Cardiac muscle cell (in vitro differentiated cells and primary cell): ENCODE results near the gene PSORS1C2. TPM values are rescaled to one million over a fixed set of nuclear protein-coding genes. Genes with fewer than 3 reads are reported as not detected.

Experiments used
- DNase-seq, 2 donors: peaks; one replicate each; pipeline versions ENCODE4 v3.0.0 to v3.0.0-alpha.2; 2010 to 2017; ENCODE audit warnings: low read depth in 1 of 2, low spot score in 1 of 2
- H3K27ac ChIP-seq: fragments of 200-600 bp; sonication (generic); 2 replicates; pipeline ENCODE4 v1.5.1; 2016
- H3K27me3 ChIP-seq: fragments of 200-600 bp; sonication (generic); 2 replicates; pipeline ENCODE4 v1.6.0; 2016; ENCODE audit warnings: control low read depth
- H3K36me3 ChIP-seq: fragments of 200-600 bp; sonication (generic); 2 replicates; pipeline ENCODE4 v1.5.1; 2016; ENCODE audit warnings: control low read depth
- H3K4me1 ChIP-seq: fragments of 200-600 bp; sonication (generic); 2 replicates; pipeline ENCODE4 v1.8.1; 2017; ENCODE audit warnings: low read depth, mild to moderate bottlenecking, mixed run types
- H3K4me3 ChIP-seq: fragments of 200-600 bp; sonication (generic); 2 replicates; pipeline ENCODE4 v1.5.1; 2016; ENCODE audit warnings: mild to moderate bottlenecking
- H3K9me3 ChIP-seq: fragments of 200-600 bp; sonication (generic); 2 replicates; pipeline ENCODE4 v1.5.1; 2017; ENCODE audit warnings: low read depth, mild to moderate bottlenecking, control low read depth
- CTCF ChIP-seq: IDR thresholded peaks from 2 replicates; pipeline ENCODE4 v1.5.1; 2012; ENCODE audit warnings: low read depth, mild to moderate bottlenecking, low read length
- polyA plus RNA-seq: library from polyadenylated mRNA; unstranded; fragments of >200 nt; fragmentation: Nextera tagmentation; extraction: Ambion mirVana; gene quantifications from 2 replicates; pipeline ENCODE4 v1.2.1, GENCODE V29; 2016
- total RNA-seq: library from RNA; depleted of rRNA; stranded (reverse); fragments of >200 nt; gene quantifications from 2 replicates; pipeline ENCODE4 v1.2.3, GENCODE V29; 2016

Gene PSORS1C2
- total and polyA plus RNA-seq, 2 experiments from 2014 or later, result not detected

- no peaks in the 10 kb centered on the region for H3K27me3 ChIP-seq
- peak in 1 of 2 donors; percentile 53 for DNase-seq
- H3K9me3 ChIP-seq, result no peaks in the 10 kb centered on the region
- no peaks in the 10 kb centered on the region for H3K36me3 ChIP-seq
- no peak overlapping the region for H3K27ac ChIP-seq
- no peaks in the 10 kb centered on the region for H3K4me1 ChIP-seq
- H3K4me3 ChIP-seq, result no peak overlapping the region
- TF ChIP-seq CTCF, result no peak
Observed at GRCh38 chr6:31116661-31117385, 22.0 kb downstream of the PSORS1C2 start.

GRCh38 chr6:31115941-31116560, 22.8 kb downstream of the PSORS1C2 start:
- no peak for TF ChIP-seq CTCF

GRCh38 chr6:31114970-31115849, 23.7 kb downstream of the PSORS1C2 start:
- H3K36me3 ChIP-seq, result no peaks in the 10 kb centered on the region
- no peaks in the 10 kb centered on the region for H3K27me3 ChIP-seq
- peak; percentile 44 for TF ChIP-seq CTCF
- H3K4me1 ChIP-seq, result no peaks in the 10 kb centered on the region
- DNase-seq, result peak in 1 of 2 donors; percentile 65
- no peaks in the 10 kb centered on the region for H3K9me3 ChIP-seq
- H3K27ac ChIP-seq, result no peak overlapping the region
- no peak overlapping the region for H3K4me3 ChIP-seq

More at GRCh38 chr6:31115941-31116560, 22.8 kb downstream of the PSORS1C2 start:
- Histone ChIP-seq H3K4me1 (no peaks in the 10 kb centered on the region), H3K36me3 (no peaks in the 10 kb centered on the region), H3K27ac (no peak overlapping the region), H3K27me3 (no peaks in the 10 kb centered on the region), H3K4me3 (no peak overlapping the region), H3K9me3 (no peaks in the 10 kb centered on the region)
- no peak for DNase-seq

GRCh38 chr6:31114541-31114878, 24.4 kb downstream of the PSORS1C2 start, which contains the start of gene PSORS1C1:
TSS of gene PSORS1C1 (plus strand) at chr6:31114800. CDS start at chr6:31129633, 14,833 bp downstream.
- Histone ChIP-seq H3K9me3 (no peaks in the 10 kb centered on the region), H3K36me3 (no peaks in the 10 kb centered on the region), H3K4me1 (no peaks in the 10 kb centered on the region), H3K27ac (no peak within 1 kb of the TSS), H3K4me3 (no peak within 1 kb of the TSS), H3K27me3 (peaks cover 4% of the 10 kb centered on the region)
- DNase-seq, result peak in 1 of 2 donors; percentile 94
- TF ChIP-seq CTCF, result no peak

GRCh38 chr6:31113861-31114540, 24.9 kb downstream of the PSORS1C2 start:
- no peak overlapping the region for H3K4me3 ChIP-seq
- TF ChIP-seq CTCF, result no peak
- peaks cover 4% of the 10 kb centered on the region for H3K27me3 ChIP-seq
- no peak overlapping the region for H3K27ac ChIP-seq
- DNase-seq, result peak; percentile 19 to 36
- H3K9me3 ChIP-seq, result no peaks in the 10 kb centered on the region
- H3K4me1 ChIP-seq, result no peaks in the 10 kb centered on the region
- H3K36me3 ChIP-seq, result no peaks in the 10 kb centered on the region
